ENCODE results near the gene CLCNKB.
"Not testable (repeated sequence)": the region's sequence is repeated elsewhere in the genome, so short reads cannot be mapped to it uniquely, and the experiment has no call there.

The CLCNKB gene

DNA sequence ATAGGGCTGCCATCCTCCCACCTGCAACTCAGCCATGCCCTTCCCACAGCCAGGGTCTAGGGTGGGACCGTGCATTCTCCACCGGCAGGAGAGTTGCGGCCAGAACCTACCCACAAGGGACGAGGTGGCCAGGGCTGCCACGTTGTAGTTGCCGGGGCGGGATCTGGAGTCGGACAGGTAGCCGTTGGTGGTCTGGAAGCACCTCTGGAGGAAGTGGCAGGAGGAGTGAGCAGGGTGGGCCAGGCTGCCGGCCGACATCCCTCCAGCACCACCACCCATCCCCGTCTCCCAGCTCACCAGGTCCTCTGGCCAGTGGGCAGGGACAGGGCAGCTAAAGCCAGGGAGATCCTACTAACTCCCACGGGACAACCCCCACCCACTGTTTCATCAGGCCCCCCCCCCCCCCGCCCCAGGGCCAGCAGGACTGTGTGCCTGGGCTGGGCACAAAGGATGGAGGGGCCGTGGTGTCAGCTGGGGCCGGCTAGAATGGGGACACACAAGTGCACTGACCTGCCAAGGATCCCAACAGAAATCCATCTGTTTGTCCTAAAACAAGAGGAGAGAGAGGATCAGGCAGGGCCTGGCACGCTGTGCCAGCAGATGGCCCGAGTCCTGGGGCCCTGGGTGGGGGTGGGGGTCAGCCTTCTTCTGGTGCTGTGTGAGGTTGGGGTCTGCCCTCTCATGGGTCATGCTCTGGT lies 18.6 kb downstream of the CLCNKB start:
- DNase-seq = not testable (repeated sequence)

DNA sequence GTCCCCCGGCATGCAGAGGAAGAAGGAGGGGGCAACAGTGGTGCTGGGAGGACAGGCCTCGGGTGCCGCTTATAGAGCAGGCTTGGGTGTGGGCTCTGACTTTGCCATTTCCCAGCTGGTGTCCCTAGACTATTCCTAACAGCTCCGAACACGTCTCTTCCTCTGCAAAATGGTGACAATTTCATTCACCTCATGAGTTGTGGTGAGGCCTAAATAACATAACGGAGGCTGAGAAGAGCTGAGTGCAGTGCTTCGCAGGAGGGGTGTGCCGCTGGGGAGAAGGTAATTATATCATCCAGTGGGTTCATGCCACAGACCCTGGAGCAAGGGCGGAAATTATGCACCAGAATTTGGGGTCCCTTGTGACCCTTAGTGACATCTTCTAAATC lies 19.1 kb downstream of the CLCNKB start:
- DNase-seq = not testable (repeated sequence)

DNA sequence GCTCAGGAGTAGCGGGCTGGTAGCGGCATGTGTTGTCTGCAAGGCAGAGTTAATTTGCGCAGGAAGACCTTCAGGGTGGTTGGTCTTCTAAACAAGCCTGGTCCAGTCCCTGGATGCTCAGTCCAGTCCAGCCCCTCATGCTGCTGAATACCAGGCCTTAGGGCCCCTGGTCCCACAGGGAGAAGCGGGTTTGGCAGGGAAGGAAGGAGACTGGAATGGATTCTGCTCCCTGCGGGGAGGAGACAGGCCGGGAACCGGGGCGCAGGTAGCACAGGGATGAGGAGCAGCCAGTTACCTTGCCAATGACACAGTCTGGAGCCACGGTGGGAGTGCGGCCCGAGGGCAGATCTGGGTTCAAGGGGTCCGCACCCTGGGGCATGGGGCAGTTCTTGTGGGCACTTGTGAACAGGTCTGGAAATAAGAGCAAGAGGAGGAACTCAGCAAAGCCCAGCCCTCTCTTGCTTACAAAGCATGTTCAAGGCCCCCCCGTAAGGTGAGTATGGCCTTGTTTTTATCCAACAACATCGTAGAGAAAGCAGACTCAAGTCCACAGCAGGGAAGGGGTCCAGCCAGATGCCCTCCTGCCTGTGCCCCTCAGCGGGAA lies 19.7 kb downstream of the CLCNKB start:
- no peak for DNase-seq

DNA sequence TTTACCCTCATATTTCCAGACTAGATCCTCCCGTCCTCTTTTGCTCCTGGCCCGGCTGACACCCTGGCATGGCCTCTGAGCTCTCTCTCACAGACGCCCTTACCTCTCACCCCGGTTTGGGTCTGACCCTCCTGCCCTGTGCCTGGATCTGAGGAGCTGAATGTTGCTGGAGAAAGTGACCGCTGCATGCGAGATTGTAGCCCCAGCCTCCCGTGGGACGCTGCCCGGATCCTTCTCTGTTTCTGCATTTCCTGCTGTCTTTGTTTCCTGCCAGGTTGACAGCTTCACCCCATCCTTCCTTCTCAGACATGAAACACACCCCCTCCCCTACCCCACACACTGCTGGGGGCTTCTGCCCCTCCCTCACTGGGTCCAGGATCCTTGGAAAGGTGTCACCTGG lies 20.3 kb downstream of the CLCNKB start:
- DNase-seq = no peak

DNA sequence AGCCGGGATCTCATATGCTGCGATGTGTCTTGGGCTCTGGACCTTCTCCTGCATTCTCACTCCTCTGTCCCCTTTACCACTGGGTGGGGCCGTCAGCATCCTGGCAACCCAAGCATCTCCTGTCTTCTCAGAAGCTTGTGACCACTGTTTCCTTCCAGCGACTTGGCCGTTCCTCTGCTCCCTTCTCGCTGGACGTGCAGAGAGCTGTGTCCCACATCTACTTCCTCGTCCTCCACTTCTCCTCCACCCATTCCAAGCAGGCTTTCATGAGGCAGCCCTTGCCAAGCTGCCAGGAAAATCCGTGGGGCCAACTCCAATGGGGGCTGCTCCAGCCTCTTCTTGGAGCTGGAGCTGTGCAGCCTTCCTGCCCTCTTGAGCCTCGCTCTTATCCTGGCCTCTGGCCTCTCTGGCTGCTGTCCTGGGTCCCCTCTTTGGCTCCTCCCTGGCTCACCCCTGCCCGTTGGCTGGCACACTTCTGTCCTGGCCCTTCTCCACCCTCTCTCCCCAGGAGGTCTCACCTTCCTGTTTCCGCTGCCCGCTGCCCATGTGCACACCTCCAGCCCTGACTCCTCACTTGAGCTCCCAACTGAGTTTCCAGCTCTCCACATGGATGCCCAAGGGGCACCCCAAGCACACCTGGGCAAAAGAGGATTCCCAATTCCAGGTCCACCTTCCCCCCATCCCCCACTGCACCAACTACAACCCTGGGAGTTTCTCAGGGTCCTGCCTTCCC lies 21.1 kb downstream of the CLCNKB start:
- DNase-seq = no peak

DNA sequence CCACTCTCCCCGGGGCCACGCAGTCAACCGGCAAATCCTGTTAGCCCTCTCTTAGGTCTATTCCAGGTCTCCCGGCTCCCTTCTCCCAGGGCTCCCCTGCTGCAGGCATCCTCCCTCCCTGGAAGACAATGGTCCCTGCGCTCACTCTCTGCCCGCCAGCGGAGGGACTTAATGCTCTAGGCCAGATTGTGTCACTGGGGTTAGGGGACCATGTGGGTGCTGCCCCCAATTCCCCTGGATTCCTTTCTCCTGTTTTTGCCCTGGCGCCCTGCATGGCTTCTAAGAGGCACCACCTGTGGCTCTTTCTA lies 21.6 kb downstream of the CLCNKB start:
- DNase-seq = no peak

DNA sequence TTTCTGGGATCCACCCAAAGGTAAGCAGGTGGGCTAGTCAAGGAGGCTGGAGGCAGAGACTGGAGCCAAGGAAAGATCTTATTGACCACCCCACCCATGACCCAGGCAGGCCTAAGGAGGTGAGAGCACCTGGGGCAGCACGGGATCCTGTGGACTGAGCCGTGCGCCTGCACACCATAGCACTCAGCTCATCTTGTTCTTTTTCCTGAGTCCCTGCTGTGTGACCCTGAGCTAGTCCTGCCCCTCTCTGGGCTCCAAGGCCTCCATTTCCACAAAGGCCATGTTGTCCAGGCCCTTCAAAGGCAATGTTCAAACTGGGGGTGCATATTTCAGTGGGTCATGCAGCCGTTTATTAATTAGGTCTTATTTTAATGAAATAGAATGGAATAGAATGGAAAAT lies 22.7 kb downstream of the CLCNKB start:
- no peak for DNase-seq

DNA sequence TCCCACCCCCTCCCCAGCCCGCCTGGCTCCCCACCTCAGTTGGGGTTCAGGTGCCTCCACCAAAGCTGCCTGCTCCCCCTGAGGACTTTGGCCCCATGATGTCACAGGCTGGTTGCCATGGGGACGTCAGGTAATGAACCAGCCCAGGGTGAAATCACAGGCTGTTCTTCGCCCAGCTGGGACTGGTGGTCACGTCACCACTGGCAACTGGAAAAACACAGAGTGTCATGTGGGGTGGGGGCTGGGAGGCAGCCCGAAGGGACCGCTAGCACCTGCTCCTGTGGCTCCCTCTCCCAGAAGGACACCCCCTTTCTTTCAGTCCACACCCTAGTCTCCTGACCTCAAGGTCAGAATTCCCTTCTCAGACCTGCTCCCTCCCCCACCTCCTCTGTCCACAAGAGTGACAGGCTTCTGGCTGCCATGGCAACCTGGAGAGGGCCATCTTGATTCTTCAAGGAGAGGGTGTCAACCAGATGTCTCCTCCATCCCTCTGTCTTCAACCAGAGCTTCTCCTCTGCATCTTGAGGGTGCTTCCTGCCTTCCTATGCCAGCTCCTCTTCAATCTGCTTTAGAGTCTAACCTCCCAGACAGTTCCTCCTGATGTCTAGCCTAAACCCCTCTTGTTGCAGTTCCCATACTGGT lies 23.7 kb downstream of the CLCNKB start:
- peak; percentile 60 for DNase-seq

DNA sequence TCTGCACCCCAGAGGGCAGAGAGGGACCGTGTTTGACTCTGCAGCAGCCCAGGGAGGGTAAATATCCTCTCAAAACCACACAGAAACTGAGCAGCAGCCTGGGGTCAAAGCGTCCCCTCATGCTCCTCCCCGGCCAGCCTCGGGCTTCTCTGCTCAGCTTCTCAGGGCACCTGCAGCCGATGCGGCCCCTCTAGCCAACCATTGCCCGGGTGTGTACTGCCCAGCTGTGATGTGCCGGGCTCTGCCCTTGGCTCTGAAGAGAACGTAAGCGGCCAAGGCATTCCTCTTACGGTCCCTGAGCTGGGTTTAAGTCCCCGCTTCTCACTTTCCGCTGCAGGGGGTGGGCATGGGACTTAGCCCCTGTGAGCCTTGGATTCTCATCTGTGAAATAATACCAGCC lies 24.4 kb downstream of the CLCNKB start:
- no peak for DNase-seq

DNA sequence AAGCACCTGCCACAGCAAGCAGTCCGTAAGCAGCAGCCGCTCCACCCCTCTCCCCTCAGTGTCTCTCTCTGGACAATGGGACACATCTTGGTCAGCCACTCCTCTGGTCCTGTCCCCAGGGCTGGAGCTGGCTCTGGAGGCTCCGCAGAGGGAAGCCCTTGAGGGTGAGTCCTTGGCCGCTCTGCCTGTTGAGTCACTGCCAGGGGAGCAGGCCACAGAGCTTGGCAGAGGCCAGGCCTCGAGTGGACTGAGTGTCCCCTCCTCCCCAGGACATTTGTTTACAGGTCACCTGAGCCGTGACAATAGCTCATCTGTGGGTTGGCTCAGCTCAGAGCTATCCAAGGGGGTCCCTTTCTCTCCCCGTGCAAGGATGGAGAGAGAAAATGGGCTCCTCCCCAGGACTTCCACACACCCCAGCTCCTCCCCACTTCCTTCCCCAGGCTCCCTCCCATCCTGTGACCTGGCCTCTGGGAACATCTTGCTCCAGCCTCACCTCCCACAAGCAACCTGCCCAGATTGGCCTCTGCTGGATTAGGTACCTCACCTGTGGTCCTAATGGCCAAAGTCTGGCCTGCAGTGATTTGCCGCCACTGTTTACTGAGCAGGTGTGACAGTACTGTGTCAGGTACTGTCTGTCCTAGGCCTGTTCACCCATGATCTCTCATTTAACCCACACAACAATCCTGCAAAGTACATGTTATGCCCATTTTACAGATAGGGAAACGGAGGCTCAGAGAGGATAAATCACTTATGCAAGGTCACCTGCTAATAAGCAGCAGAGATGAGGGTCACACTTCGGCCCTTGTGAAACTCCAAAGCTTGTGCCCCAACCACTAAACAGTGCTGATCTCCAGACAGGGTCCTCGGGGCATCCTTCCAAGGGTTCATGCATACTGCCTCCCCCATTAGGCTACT lies 25.0 kb downstream of the CLCNKB start:
- DNase-seq = no peak

DNA sequence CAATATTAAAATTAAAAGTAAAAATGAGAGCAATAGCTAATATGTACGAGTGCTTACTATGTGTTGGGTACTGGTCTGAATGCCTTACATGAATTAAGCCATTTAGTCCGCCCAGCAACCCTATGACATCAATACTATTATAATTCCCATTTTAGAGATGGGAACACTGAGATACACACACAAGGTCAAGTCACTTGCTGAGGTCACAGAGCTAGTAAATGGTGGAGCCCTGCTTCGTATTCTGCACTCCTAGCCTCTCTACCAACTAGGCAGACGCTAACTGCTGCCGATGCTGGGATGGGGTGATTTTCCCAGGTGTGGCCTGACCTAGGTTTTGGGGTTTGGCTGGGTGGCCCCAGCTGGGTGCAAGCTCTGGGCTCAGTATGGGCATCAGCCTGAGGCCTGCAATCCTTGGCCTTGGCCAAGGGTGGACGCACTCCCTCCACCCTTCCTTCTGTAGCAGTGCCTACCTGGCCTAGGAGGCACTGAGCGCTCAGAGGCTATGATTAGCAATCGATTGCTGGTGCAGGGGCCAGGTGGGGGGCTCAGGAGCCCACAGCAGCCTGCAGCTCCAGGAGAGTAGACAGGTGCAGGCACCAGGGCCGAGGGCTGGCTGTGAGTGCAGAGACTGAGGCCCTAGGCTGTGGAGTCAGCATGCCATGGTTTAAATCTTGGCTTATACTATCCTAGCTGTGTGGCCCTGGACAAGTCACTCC lies 27.2 kb downstream of the CLCNKB start:
- DNase-seq = no peak

DNA sequence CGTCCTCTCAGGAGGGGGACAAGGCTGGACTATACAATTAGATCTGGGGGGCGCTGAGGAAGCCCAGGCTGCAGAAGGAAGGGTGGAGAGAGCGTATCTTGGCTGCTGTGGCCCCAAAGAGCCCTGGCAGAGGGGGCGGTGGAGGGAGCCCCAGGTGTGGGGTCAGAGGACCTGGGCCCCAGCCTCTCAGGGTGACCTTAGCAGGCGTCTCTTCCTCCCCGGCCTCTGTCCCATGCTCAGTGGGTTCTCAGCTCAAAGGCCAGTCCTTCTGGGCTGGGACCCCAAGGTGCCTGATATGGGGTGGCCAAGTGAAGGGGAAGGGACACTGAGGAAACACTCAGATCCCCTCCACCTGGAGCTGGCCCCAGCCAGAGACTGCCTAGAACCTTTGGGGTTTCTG lies 28.0 kb downstream of the CLCNKB start:
- no peak for DNase-seq

DNA sequence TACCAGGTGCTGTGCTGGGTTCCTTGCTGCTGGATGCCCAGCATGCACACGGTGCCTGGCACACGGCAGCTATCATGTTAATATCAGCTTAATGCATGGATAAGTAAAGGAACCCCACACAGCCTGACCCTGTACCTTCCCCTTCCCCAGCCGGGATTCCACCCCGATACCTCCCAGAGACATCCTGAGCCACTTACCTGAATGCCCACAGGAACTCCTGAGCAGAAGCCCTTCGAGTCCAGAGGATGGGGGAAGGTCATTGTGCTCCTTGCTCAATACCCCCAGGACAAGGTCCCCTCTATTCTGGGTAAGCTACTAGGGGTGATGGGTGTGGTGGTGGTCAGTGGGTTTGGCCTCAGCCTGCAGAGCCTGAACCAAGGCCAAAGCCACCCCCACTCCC lies 28.5 kb downstream of the CLCNKB start:
- no peak for DNase-seq

DNA sequence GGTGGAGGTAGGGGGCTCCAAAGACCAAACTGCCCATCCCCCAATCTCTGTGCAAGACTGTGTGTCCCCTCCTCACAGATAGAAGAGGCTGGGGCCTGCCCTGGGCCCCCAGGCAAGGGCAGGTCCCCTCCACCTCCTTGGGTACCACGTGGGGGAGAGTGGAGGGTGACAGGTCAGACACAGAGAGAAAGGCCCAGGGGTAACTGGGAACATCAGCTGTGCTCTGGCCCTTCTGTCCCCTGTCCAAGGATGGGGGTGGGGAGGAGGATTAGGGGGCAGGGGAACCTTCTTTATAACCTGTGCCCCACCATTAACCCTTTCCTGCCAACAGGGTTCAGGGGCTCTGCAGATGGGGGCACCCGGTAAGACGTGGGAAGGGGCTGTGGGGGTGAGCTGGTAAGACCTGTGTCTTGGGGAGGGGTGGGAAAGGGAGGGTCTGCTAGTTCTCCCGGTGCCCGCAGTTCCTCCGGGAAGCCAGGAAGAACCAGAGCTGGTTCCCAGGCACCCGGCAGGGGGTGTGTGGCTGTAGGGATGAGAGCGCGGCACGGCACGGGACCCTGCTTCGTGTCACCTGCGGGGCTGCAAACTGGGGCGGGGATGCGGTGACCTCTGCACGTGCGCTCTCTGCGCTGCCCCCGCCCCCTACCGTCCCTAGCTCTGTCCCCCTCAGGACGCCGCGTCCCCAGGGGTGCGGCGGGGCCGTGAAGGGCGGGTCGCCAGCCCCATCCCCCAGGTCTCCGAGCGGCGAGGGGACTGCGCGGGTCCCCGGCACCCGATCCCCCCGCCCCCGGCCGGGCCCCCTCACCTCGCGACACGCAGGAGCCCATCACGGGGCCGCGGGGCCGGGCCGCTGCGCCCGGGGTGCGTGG lies 29.3 kb downstream of the CLCNKB start:
- no peak for DNase-seq

DNA sequence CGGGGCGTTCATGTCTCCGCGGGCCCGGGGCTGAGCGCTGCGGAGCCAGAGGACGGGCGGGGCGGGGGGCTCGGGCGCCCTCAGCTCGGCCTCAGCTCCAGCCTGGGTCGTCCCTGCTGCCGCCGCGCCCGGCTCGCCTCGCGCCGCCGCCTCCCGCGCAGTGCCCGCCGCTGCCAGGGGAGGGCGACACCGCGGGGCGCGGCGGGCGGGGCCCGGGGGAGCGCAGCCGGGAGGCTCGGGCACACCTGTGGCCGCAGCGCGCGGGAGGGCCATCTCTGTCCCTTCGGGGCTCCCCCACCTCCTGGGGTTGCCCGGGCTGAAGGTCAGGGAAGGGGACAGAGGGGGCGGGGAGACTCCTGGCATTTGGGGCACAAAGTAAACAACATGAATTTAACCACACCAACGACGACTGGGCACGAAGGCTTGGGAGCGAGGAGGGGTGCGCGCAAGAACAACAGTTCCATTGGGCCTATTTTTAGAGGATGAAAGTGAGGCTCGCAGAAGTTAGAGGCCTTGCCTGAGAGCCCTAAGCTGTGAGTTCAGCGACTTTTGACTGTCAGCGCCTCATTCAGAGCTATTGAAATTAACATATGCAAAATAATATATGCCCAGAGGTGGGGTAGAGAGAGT lies 30.0 kb downstream of the CLCNKB start, which contains the start of gene FAM131C:
Gene FAM131C (minus strand): TSS at position 162 of the 630 bp plus-strand sequence. CDS start 209 bp downstream, outside the sequence.
- DNase-seq = no peak

DNA sequence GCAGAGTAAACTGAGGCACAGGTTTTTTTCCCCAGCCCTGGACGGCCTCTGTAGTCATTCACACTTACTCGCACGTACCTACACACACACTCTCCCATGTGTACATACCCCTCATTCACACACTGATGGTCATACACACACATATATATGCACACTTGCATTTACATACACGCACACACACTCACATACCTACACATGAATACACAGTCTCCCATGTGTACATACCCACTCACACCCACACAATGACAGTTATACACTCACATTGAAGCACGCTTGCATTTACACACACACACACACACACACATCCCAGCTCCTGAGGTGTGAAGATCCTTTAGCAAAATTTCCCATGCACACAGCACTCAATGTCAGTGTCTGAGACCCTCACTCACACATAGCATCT lies 30.6 kb downstream of the CLCNKB start:
- DNase-seq = no peak

DNA sequence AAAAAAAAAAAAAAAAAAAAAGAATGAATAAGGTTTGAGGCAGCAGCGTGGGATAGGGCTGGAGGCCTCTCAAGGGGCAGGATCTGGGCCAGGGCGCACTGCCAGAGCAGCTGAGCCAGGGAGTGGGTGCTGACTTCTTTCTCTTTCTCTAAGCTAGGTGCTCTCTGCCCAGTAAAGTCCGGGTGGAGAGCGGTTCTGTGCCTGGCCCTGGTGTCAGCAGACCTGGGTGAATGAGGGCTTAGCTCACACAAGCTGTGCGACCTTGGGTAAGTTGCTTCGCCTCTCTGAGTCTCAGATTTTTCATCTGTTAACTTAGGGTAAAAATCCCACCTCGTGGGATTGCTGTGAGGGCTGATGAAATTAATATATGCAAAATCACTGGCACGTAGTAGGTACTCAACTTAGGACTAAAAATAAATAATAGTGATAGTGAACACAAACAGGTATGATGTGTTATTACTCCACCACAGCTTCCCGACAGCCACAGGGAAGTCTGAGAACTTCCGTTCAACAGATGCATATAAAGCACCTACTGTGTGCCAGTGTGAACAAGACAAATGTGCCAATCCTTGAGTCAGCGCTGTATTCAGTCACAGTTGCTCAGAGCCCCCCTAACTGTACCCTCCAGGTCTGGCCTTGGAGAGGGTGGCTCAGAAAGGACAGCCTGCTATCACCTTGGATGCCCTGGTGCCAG lies 31.9 kb downstream of the CLCNKB start:
- DNase-seq = no peak

DNA sequence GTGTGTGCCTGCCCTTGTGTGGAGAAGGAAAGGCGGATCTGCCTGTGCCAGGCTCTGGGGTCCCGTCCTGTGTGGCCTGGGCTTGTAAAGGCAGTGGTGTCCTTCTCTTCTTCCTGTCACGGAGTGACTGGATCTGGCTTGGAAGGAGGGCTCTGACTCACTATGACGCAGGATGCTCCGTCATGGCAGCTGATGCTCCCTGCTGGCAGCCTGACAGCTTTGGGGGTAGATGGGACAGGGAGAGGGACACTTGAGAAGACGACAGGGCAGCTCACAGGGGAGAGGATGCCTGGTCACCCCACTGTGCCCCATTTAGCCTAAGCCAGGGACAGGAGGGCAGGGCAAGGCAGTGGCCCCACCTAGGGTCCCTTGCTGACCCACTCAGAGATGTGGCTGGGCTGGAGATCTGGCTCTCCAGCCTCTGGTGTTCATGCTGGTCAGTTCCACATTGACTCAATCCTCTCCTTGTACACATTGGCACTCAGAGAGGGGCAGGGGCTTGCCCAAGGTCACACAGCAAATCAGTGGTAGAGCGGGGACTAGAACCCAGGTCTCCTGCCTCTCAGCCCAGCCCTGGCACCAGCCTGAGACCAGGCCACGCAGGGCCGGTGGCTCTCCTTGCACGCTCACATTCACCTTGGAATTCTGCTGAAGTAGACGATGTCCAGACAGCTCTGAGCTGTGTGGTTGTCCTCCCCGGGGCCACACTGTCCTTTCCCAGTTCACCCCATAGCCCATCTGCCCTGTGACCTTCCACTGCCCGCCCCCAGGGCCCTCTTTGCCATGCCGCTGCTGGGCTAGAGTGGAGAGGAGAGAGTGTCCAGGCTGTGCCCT lies 32.7 kb downstream of the CLCNKB start:
- no peak for DNase-seq

DNA sequence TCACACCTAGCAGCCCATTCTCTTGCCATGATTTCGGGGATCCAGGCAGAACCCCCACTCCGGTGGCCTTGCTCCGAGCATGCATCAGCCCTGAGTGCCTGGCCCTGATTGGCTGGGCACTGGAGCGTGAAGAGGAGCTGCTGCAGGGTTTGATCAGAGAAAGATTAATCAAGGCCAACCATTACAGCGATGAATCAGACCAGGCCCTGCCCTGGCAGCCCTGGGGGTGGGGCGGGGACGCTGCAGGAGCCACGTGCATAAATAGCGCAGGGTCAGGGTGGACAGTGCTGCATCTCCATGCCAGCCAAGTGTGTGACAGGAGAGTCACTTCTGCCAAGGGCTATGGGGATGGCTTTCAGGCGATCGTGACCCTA lies 33.3 kb downstream of the CLCNKB start:
- DNase-seq = no peak

All from DMS153 (cell line).